SK-N-SH (cell line): ENCODE results near the gene CD180. TPM values are rescaled to one million over a fixed set of nuclear protein-coding genes. Genes with fewer than 3 reads are reported as not detected.

Source experiments
- CTCF ChIA-PET: fragments of 300-600, 350-600 bp; formaldehyde crosslinking; extraction: SDS; loops from one replicate; lab custom pipeline; 2021; lab: Yijun Ruan, JAX
- POLR2A ChIA-PET: fragments of 350-600 bp; sonication (Branson Sonifier 250); formaldehyde crosslinking; extraction: SDS; loops from one replicate; lab custom pipeline; 2020; ENCODE audit warnings: antibody characterized with exemption, inconsistent platforms; lab: Yijun Ruan, JAX
- DNase-seq: peaks from one replicate; pipeline ENCODE4 v3.0.0; 2012
- H2AFZ ChIP-seq: fragments of 200-600 bp; sonication (generic); 2 replicates; pipeline ENCODE4 v1.8.1; 2016; ENCODE audit warnings: antibody characterized with exemption, mild to moderate bottlenecking, low read depth
- H3F3A ChIP-seq: fragments of 200-600 bp; sonication (generic); replicated peaks from 2 replicates; pipeline ENCODE3; 2016; ENCODE audit warnings: antibody characterized with exemption, mild to moderate bottlenecking; ENCODE audit not compliant: insufficient read depth
- H3K27ac ChIP-seq, 2 experiments: fragments of 200-500 bp in 1 of 2; fragments of 200-600 bp in 1 of 2; sonication (Bioruptor generic) in 1 of 2; sonication (generic), shearing (Covaris generic) in 1 of 2; 2 replicates each; pipeline versions ENCODE4 v1.5.1 to v1.6.1; 2014 to 2016; ENCODE audit warnings: low read depth in 2 of 2, inconsistent platforms in 1 of 2, low read length in 1 of 2, mild to moderate bottlenecking in 1 of 2, mixed read lengths in 1 of 2
- H3K27me3 ChIP-seq: fragments of 200-600 bp; sonication (generic), shearing (Covaris generic); 2 replicates; pipeline ENCODE4 v1.6.1; 2016; ENCODE audit warnings: mixed run types; ENCODE audit not compliant: insufficient read depth
- H3K36me3 ChIP-seq, 2 experiments: fragments of 200-500 bp in 1 of 2; fragments of 200-600 bp in 1 of 2; sonication (Bioruptor generic) in 1 of 2; sonication (generic) in 1 of 2; replicated peaks in 1 of 2; 2 replicates each; pipeline versions ENCODE3 to v1.5.1; 2014 to 2016; ENCODE audit warnings: low read length in 1 of 2, mild to moderate bottlenecking in 1 of 2; ENCODE audit not compliant: insufficient read depth in 2 of 2, control insufficient read depth in 1 of 2
- H3K4me1 ChIP-seq, 2 experiments: fragments of 200-500 bp in 1 of 2; fragments of 200-600 bp in 1 of 2; sonication (Bioruptor generic) in 1 of 2; sonication (generic), shearing (Covaris generic) in 1 of 2; 2 replicates each; pipeline versions ENCODE4 v1.5.1 to v1.6.1; 2014 to 2016; ENCODE audit warnings: low read depth in 1 of 2, low read length in 1 of 2, mixed run types in 1 of 2; ENCODE audit not compliant: insufficient read depth in 2 of 2, control insufficient read depth in 1 of 2
- H3K4me2 ChIP-seq: fragments of 200-600 bp; sonication (generic), shearing (Covaris generic); 2 replicates; pipeline ENCODE4 v1.6.1; 2017; ENCODE audit warnings: mixed run types
- H3K4me3 ChIP-seq, 2 experiments: fragments of 200-500 bp in 1 of 2; fragments of 200-600 bp in 1 of 2; sonication (Bioruptor generic) in 1 of 2; sonication (generic), shearing (Covaris generic) in 1 of 2; 2 replicates each; pipeline versions ENCODE4 v1.5.1 to v1.8.1; 2014 to 2016; ENCODE audit warnings: low read depth in 2 of 2, inconsistent platforms in 1 of 2, low read length in 1 of 2, mild to moderate bottlenecking in 1 of 2, mixed read lengths in 1 of 2, moderate library complexity in 1 of 2
- H3K79me2 ChIP-seq: fragments of 200-600 bp; sonication (generic); 2 replicates; pipeline ENCODE4 v1.8.1; 2017; ENCODE audit warnings: mild to moderate bottlenecking; ENCODE audit not compliant: insufficient read depth
- H3K9ac ChIP-seq: fragments of 200-600 bp; sonication (generic); 2 replicates; pipeline ENCODE4 v1.6.1; 2017; ENCODE audit warnings: mixed run types
- H3K9me2 ChIP-seq: fragments of 200-600 bp; sonication (generic); 2 replicates; pipeline ENCODE4 v1.6.1; 2017; ENCODE audit warnings: mixed run types
- H3K9me3 ChIP-seq: fragments of 200-600 bp; sonication (generic); 2 replicates; pipeline ENCODE4 v1.6.1; 2017; ENCODE audit warnings: mixed run types, mild to moderate bottlenecking, moderate library complexity
- H4K20me1 ChIP-seq: fragments of 200-600 bp; sonication (generic); 2 replicates; pipeline ENCODE4 v1.6.1; 2017; ENCODE audit warnings: mild to moderate bottlenecking, mixed run types; ENCODE audit not compliant: insufficient read depth
- CHD2 ChIP-seq: fragments of 150-350 bp; IDR thresholded peaks from 2 replicates; pipeline ENCODE4 v1.6.1; 2018; ENCODE audit warnings: low read length; ENCODE audit not compliant: partially characterized antibody
- EZH2phosphoT487 ChIP-seq: fragments of 200-600 bp; sonication (generic); IDR thresholded peaks from 2 replicates; pipeline ENCODE4 v1.6.1; 2017; ENCODE audit warnings: low read depth, mixed run types, mild to moderate bottlenecking, antibody characterized with exemption, moderate library complexity, borderline replicate concordance
- GATA2 ChIP-seq: sonication (generic); formaldehyde crosslinking; IDR thresholded peaks from 2 replicates; pipeline ENCODE4 v1.5.0; 2020; ENCODE audit warnings: mild to moderate bottlenecking, missing genetic modification reagents
- MXI1 ChIP-seq: IDR thresholded peaks from 2 replicates; pipeline ENCODE4 v1.6.1; 2012; ENCODE audit warnings: mild to moderate bottlenecking, low read depth, low read length, improper control_type of control experiment
- NFIC ChIP-seq: IDR thresholded peaks from 2 replicates; pipeline ENCODE4 v1.4.0; 2012; ENCODE audit warnings: borderline replicate concordance
- POLR2AphosphoS5 ChIP-seq: IDR thresholded peaks from 2 replicates; pipeline ENCODE4 v1.6.1; 2012; ENCODE audit warnings: low read depth, low read length
- RFX5 ChIP-seq: IDR thresholded peaks from 2 replicates; pipeline ENCODE4 v1.6.1; 2012; ENCODE audit warnings: mild to moderate bottlenecking, improper control_type of control experiment, low read length
- SMC3 ChIP-seq: IDR thresholded peaks from 2 replicates; pipeline ENCODE4 v1.6.1; 2012; ENCODE audit warnings: low read depth, low read length, improper control_type of control experiment
- TEAD4 ChIP-seq: IDR thresholded peaks from 2 replicates; pipeline ENCODE4 v1.4.0; 2012; ENCODE audit warnings: mild to moderate bottlenecking, borderline replicate concordance; ENCODE audit not compliant: insufficient read depth
- WGBS: methylation state at CpG from one replicate; pipeline ENCODE4 v1.1.6; 2017; ENCODE audit warnings: low lambda C conversion rate; 5-methylcytosine and 5-hydroxymethylcytosine counted together
- polyA plus RNA-seq, 3 experiments: library from polyadenylated mRNA; depleted of rRNA; stranded (reverse); fragments of >200 nt; gene quantifications; 2 replicates each; pipeline ENCODE4 v1.2.3, GENCODE V29; 2012
- TF ChIP-seq, protein P1 (sequence below): IDR thresholded peaks from 2 replicates; pipeline ENCODE4; 2012
- TF ChIP-seq, protein P2 (sequence below): fragments of 150-350 bp; IDR thresholded peaks from 2 replicates; pipeline ENCODE4 v1.6.1; 2017; ENCODE audit warnings: antibody characterized with exemption, low read length, low read depth, borderline replicate concordance
- TF ChIP-seq, protein P3 (sequence below): IDR thresholded peaks from 2 replicates; pipeline ENCODE4 v1.6.1; 2012; ENCODE audit warnings: mild to moderate bottlenecking, low read depth, low read length, moderate library complexity
- TF ChIP-seq, protein P4 (sequence below): IDR thresholded peaks from 2 replicates; pipeline ENCODE4 v1.4.0; 2012; ENCODE audit warnings: low read depth

CD180 gene
- polyA plus RNA-seq, 1 of the 3 experiments (the other 2 are of a cell fraction) = 0.02 TPM

DNA sequence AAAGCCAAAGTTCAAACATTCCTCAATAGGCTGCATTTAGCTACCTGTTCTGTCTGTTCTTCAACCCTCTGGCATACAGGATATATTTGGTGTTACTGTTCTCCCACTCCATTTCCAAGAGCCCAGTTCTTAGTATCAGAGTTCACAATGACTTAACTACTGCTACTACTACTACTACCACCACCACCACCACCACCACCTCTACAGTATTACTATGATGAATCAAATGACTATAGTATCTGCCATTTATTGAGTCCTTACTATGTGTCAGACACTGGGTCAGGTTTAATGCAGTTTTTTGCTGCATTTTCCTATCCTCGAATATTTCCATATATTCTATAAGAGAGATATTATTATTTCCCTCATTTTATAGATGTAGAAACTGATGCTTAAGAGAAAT lies 937 bp upstream of the CD180 start:
- ChIA-PET POLR2A (no interaction called here), CTCF (interaction anchor here (0.7 to 2.0 kb wide), 3 partner anchors 11 to 36 kb away, joined by 3 to 5 read pairs (median 5); no protein-coding TSS in a partner anchor)
- Histone ChIP-seq H3K79me2 (no peaks in the 10 kb centered on the region), H3K4me2 (no peak overlapping the region), H4K20me1 (no peaks in the 10 kb centered on the region), H3K4me3 (no peak overlapping the region), H3K9ac (no peak overlapping the region), H3F3A (no peaks in the 10 kb centered on the region), H3K9me2 (no peaks in the 10 kb centered on the region), H3K27ac (no peak overlapping the region), H3K9me3 (no peaks in the 10 kb centered on the region), H3K36me3 (no peaks in the 10 kb centered on the region), H3K27me3 (no peaks in the 10 kb centered on the region), H2AFZ (no peak overlapping the region), H3K4me1 (no peaks in the 10 kb centered on the region; a peak in 1 of 4 replicates)
- DNase-seq = no peak
- TF ChIP-seq NFIC = no peak
- TF ChIP-seq, protein P1, sequence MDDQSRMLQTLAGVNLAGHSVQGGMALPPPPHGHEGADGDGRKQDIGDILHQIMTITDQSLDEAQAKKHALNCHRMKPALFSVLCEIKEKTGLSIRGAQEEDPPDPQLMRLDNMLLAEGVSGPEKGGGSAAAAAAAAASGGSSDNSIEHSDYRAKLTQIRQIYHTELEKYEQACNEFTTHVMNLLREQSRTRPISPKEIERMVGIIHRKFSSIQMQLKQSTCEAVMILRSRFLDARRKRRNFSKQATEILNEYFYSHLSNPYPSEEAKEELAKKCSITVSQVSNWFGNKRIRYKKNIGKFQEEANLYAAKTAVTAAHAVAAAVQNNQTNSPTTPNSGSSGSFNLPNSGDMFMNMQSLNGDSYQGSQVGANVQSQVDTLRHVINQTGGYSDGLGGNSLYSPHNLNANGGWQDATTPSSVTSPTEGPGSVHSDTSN = no peak
- TF ChIP-seq, protein P2, sequence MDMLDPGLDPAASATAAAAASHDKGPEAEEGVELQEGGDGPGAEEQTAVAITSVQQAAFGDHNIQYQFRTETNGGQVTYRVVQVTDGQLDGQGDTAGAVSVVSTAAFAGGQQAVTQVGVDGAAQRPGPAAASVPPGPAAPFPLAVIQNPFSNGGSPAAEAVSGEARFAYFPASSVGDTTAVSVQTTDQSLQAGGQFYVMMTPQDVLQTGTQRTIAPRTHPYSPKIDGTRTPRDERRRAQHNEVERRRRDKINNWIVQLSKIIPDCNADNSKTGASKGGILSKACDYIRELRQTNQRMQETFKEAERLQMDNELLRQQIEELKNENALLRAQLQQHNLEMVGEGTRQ = no peak
- TF ChIP-seq MXI1 = no peak
- TF ChIP-seq GATA2 (CRISPR knock-in tag) = no peak
- no peak for TF ChIP-seq RFX5
- TF ChIP-seq, protein P3, sequence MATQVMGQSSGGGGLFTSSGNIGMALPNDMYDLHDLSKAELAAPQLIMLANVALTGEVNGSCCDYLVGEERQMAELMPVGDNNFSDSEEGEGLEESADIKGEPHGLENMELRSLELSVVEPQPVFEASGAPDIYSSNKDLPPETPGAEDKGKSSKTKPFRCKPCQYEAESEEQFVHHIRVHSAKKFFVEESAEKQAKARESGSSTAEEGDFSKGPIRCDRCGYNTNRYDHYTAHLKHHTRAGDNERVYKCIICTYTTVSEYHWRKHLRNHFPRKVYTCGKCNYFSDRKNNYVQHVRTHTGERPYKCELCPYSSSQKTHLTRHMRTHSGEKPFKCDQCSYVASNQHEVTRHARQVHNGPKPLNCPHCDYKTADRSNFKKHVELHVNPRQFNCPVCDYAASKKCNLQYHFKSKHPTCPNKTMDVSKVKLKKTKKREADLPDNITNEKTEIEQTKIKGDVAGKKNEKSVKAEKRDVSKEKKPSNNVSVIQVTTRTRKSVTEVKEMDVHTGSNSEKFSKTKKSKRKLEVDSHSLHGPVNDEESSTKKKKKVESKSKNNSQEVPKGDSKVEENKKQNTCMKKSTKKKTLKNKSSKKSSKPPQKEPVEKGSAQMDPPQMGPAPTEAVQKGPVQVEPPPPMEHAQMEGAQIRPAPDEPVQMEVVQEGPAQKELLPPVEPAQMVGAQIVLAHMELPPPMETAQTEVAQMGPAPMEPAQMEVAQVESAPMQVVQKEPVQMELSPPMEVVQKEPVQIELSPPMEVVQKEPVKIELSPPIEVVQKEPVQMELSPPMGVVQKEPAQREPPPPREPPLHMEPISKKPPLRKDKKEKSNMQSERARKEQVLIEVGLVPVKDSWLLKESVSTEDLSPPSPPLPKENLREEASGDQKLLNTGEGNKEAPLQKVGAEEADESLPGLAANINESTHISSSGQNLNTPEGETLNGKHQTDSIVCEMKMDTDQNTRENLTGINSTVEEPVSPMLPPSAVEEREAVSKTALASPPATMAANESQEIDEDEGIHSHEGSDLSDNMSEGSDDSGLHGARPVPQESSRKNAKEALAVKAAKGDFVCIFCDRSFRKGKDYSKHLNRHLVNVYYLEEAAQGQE = no peak
- no peak for TF ChIP-seq CHD2
- no peak for TF ChIP-seq EZH2phosphoT487
- no peak for TF ChIP-seq TEAD4
- TF ChIP-seq POLR2AphosphoS5 = no peak
- TF ChIP-seq, protein P4, sequence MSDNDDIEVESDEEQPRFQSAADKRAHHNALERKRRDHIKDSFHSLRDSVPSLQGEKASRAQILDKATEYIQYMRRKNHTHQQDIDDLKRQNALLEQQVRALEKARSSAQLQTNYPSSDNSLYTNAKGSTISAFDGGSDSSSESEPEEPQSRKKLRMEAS = no peak
- no peak for TF ChIP-seq SMC3
- WGBS = 64% methylated on average over 1 of the region's 1 CpG
